Measurements from ENCODE around the gene DLGAP1. TPM values are rescaled to one million over a fixed set of nuclear protein-coding genes. Genes with fewer than 3 reads are reported as not detected.

The DLGAP1 gene
- total RNA-seq, 1 donor from 2014 or later = 0.63 TPM

GRCh38 chr18:4108016-4108415, 347.1 kb downstream of the DLGAP1 start:
- no peak for DNase-seq (ENCODE audit: low read depth)
- H3K4me3 ChIP-seq (ENCODE audit: low read depth, low read length) = no peak overlapping the region
- no peak for TF ChIP-seq CTCF (conservative IDR thresholded peaks at IDR 0.05; ENCODE audit: low read depth, low read length)

- TF ChIP-seq CTCF (conservative IDR thresholded peaks at IDR 0.05; ENCODE audit: low read depth, low read length) = no peak
- no peak for DNase-seq (ENCODE audit: low read depth)
- H3K4me3 ChIP-seq (ENCODE audit: low read depth, low read length) = no peak overlapping the region
These were observed 348.0 kb downstream of the DLGAP1 start for GRCh38 chr18:4107049-4107467.

- peak; percentile 83 for TF ChIP-seq CTCF (conservative IDR thresholded peaks at IDR 0.05; ENCODE audit: low read depth, low read length)
- H3K4me3 ChIP-seq (ENCODE audit: low read depth, low read length) = no peak overlapping the region
These were observed 348.6 kb downstream of the DLGAP1 start for GRCh38 chr18:4106407-4107033.

GRCh38 chr18:4102901-4103300, 352.2 kb downstream of the DLGAP1 start:
- DNase-seq (ENCODE audit: low read depth) = no peak
- no peak overlapping the region for H3K4me3 ChIP-seq (ENCODE audit: low read depth, low read length)
- TF ChIP-seq CTCF (conservative IDR thresholded peaks at IDR 0.05; ENCODE audit: low read depth, low read length) = no peak

More at GRCh38 chr18:4106407-4107033, 348.6 kb downstream of the DLGAP1 start:
- peak; percentile 4 for DNase-seq (ENCODE audit: low read depth)

GRCh38 chr18:4101009-4101408, 354.1 kb downstream of the DLGAP1 start:
- H3K4me3 ChIP-seq (ENCODE audit: low read depth, low read length) = no peak overlapping the region
- no peak for TF ChIP-seq CTCF (conservative IDR thresholded peaks at IDR 0.05; ENCODE audit: low read depth, low read length)
- DNase-seq (ENCODE audit: low read depth) = no peak

GRCh38 chr18:4096486-4096885, 358.6 kb downstream of the DLGAP1 start:
- TF ChIP-seq CTCF (conservative IDR thresholded peaks at IDR 0.05; ENCODE audit: low read depth, low read length) = no peak
- peak; percentile 4 for DNase-seq (ENCODE audit: low read depth)
- H3K4me3 ChIP-seq (ENCODE audit: low read depth, low read length) = no peak overlapping the region

GRCh38 chr18:4093676-4094075, 361.4 kb downstream of the DLGAP1 start:
- no peak for TF ChIP-seq CTCF (conservative IDR thresholded peaks at IDR 0.05; ENCODE audit: low read depth, low read length)
- no peak overlapping the region for H3K4me3 ChIP-seq (ENCODE audit: low read depth, low read length)

More at GRCh38 chr18:4093676-4094075, 361.4 kb downstream of the DLGAP1 start:
- no peak for DNase-seq (ENCODE audit: low read depth)
